K562 (cell line): ENCODE data around the gene CAST. TPM values are rescaled to one million over a fixed set of nuclear protein-coding genes. Genes with fewer than 3 reads are reported as not detected.

ENCODE experiments used
- ATAC-seq: fragments of 200-7000 bp; cut with Tn5 transposase; 3 replicates; pipeline ENCODE4 v1.9.1; 2020; ENCODE audit warnings: moderate library complexity
- BruUV-seq: library from RNA; stranded (reverse); fragments of 400-500 nt; replicated peaks from 2 replicates; lab custom pipeline; 2021; lab: Mats Ljungman, UMichigan
- CTCF ChIA-PET: fragments of 300-600 bp; formaldehyde crosslinking; extraction: SDS; loops from one replicate; lab custom pipeline; 2021; ENCODE audit warnings: low intra/inter-chr PET ratio; lab: Yijun Ruan, JAX
- POLR2A ChIA-PET: fragments of 300-600, 350-650 bp; sonication (Branson Sonifier 250); formaldehyde crosslinking; extraction: SDS; loops from one replicate; lab custom pipeline; 2021; ENCODE audit warnings: antibody characterized with exemption, inconsistent platforms; lab: Yijun Ruan, JAX
- DNase-seq, 4 experiments: peaks; one replicate each; pipeline versions ENCODE4 v3.0.0 to v3.0.0-alpha.2; 2011 to 2018; ENCODE audit warnings: low spot score in 3 of 4, mixed read lengths in 3 of 4; ENCODE audit errors: extremely low read depth in 1 of 4
- FAIRE-seq: peaks from 2 replicates; lab custom pipeline; 2011; peaks lifted over from hg19 to GRCh38; lab: Jason Lieb, UNC
- H2AFZ ChIP-seq: 2 replicates; pipeline ENCODE4 v1.6.0; 2011; ENCODE audit warnings: low read depth, low read length, control low read depth, inconsistent platforms
- H3K27ac ChIP-seq: fragments of 200-600 bp; 3 replicates; pipeline ENCODE4 v1.8.0; 2011; ENCODE audit warnings: low read depth, mild to moderate bottlenecking, control low read depth, inconsistent platforms, low read length, moderate library complexity, mixed read lengths; ENCODE audit errors: extremely low read depth
- H3K27me3 ChIP-seq, 2 experiments: fragments of 300-600 bp in 1 of 2; 2 replicates in 1 of 2; 3 replicates in 1 of 2; pipeline versions ENCODE4 v1.6.0 to v1.8.0; 2011; ENCODE audit warnings: inconsistent platforms in 2 of 2, low read length in 2 of 2, mild to moderate bottlenecking in 1 of 2, mixed read lengths in 1 of 2, moderate library complexity in 1 of 2; ENCODE audit not compliant: control insufficient read depth in 2 of 2, insufficient read depth in 2 of 2
- H3K36me3 ChIP-seq: fragments of 300-600 bp; 3 replicates; pipeline ENCODE4 v1.8.0; 2011; ENCODE audit warnings: mild to moderate bottlenecking, low read length, inconsistent platforms; ENCODE audit not compliant: control insufficient read depth, insufficient read depth
- H3K4me1 ChIP-seq, 2 experiments: fragments of 200-600 bp in 1 of 2; replicated peaks in 1 of 2; 2 replicates in 1 of 2; 3 replicates in 1 of 2; pipeline versions ENCODE4 v1.5.1 to v1.8.0; 2011; ENCODE audit warnings: inconsistent platforms in 2 of 2, low read length in 2 of 2, mild to moderate bottlenecking in 1 of 2, mixed read lengths in 1 of 2, moderate library complexity in 1 of 2; ENCODE audit not compliant: control insufficient read depth in 2 of 2, insufficient read depth in 2 of 2
- H3K4me2 ChIP-seq: 2 replicates; pipeline ENCODE4 v1.6.1; 2011; ENCODE audit warnings: low read length, control low read depth, inconsistent platforms, mixed read lengths; ENCODE audit not compliant: insufficient read depth
- H3K4me3 ChIP-seq: fragments of 200-600 bp; sonication (generic), shearing (Covaris generic); 2 replicates; pipeline ENCODE4 v1.5.1; 2016; ENCODE audit warnings: control low read depth, inconsistent platforms
- H3K79me2 ChIP-seq: fragments of 200-600 bp; 3 replicates; pipeline ENCODE4 v1.8.0; 2011; ENCODE audit warnings: low read length, inconsistent platforms; ENCODE audit not compliant: control insufficient read depth, insufficient read depth
- H3K9ac ChIP-seq, 2 experiments: 2 replicates each; pipeline versions ENCODE4 v1.6.0 to v1.6.1; 2011; ENCODE audit warnings: low read depth in 2 of 2, low read length in 2 of 2, control low read depth in 1 of 2, inconsistent platforms in 1 of 2, mild to moderate bottlenecking in 1 of 2, mixed read lengths in 1 of 2; ENCODE audit not compliant: insufficient read depth in 1 of 2
- H3K9me1 ChIP-seq: one replicate; pipeline ENCODE4 v1.6.0; 2011; ENCODE audit warnings: inconsistent platforms, mild to moderate bottlenecking, low read length, moderate library complexity; ENCODE audit not compliant: control insufficient read depth, insufficient read depth
- H3K9me3 ChIP-seq: replicated peaks from 2 replicates; pipeline ENCODE4 v1.5.1; 2011; ENCODE audit warnings: low read depth, low read length, inconsistent platforms; ENCODE audit not compliant: control insufficient read depth, insufficient read depth
- H4K20me1 ChIP-seq: replicated peaks from 2 replicates; pipeline ENCODE4 v1.6.1; 2011; ENCODE audit warnings: low read length, inconsistent platforms, mixed read lengths; ENCODE audit not compliant: control insufficient read depth, insufficient read depth
- E4F1 ChIP-seq: fragments of 250-450 bp; sonication (Bioruptor Pico); IDR thresholded peaks from 2 replicates; pipeline ENCODE4 v1.5.0; 2021; ENCODE audit warnings: mild to moderate bottlenecking, borderline replicate concordance
- HCFC1 ChIP-seq: IDR thresholded peaks from 2 replicates; pipeline ENCODE4 v1.6.1; 2012; ENCODE audit warnings: low read depth, low read length, improper control_type of control experiment
- HOMEZ ChIP-seq: fragments of 250-450 bp; sonication (Bioruptor Pico); IDR thresholded peaks from 2 replicates; pipeline ENCODE4 v1.4.0; 2020; ENCODE audit warnings: mild to moderate bottlenecking, moderate library complexity
- STAG1 ChIP-seq: sonication (generic); formaldehyde crosslinking; IDR thresholded peaks from 2 replicates; pipeline ENCODE4 v1.5.0; 2020; ENCODE audit warnings: missing genetic modification reagents, borderline replicate concordance
- WHSC1 ChIP-seq: IDR thresholded peaks from one replicate; pipeline ENCODE4 v1.6.1; 2012; ENCODE audit warnings: low read length, control low read depth, inconsistent platforms
- WGBS: fragments of 100-300 bp; shearing (Covaris generic); methylation state at CpG from one replicate; pipeline ENCODE4 v1.1.6; 2016; ENCODE audit warnings: low coverage, mixed read lengths; ENCODE audit not compliant: insufficient coverage; ENCODE audit errors: missing lambda C conversion rate; 5-methylcytosine and 5-hydroxymethylcytosine counted together
- in situ Hi-C: fragments of 300-500 bp; cut with MboI; formaldehyde crosslinking; loops from 4 replicates; pipeline ENCODE4 v1.15.0; 2018; ENCODE audit warnings: inconsistent platforms, mixed read lengths
- intact Hi-C: fragments of 100-400 bp; cut with micrococcal nuclease; formaldehyde crosslinking; loops from 2 replicates; pipeline ENCODE4 v1.14.2; 2022
- polyA plus RNA-seq, 8 experiments: library from polyadenylated mRNA; depleted of rRNA in 4 of 8; stranded (reverse) in 5 of 8; unstranded in 3 of 8; fragments of >200 nt; fragmentation: Nextera tagmentation in 2 of 8; fragmentation: Illumina TruSeq in 1 of 8; extraction: Ambion mirVana in 2 of 8; extraction: Trizol in 1 of 8; gene quantifications; 2 replicates each; pipeline versions ENCODE4 v1.2.1 to v1.2.3, GENCODE V29; 2011 to 2014; ENCODE audit warnings: inconsistent platforms in 1 of 8, missing spikeins in 1 of 8
- total RNA-seq, 7 experiments: library from RNA; depleted of rRNA in 6 of 7; stranded (reverse); fragments of >200 nt in 6 of 7; fragmentation: Illumina TruSeq in 2 of 7; extraction: Trizol in 2 of 7; gene quantifications; 2 replicates each; pipeline versions ENCODE4 v1.2.1 to v1.2.3, GENCODE V29; 2011 to 2021; ENCODE audit warnings: low replicate concordance in 1 of 7

CAST gene
- total and polyA plus RNA-seq, 9 of the 15 experiments (the other 6 are each of a cell fraction or from before 2014, with no cell fraction given): 55.5 to 136 (median 86.1) TPM

GRCh38 chr5:96663608-96664007, 1.4 kb downstream of the CAST start:
- POLR2A ChIA-PET: interaction anchor here (0.6 kb wide), 2 partner anchors 10 to 145 kb away, joined by 3 to 6 read pairs; no protein-coding TSS in a partner anchor
- DNase-seq: no peak
- H3K27ac ChIP-seq: no peak overlapping the region
- H3K27me3 ChIP-seq: peaks cover 11 to 28% of the 10 kb centered on the region in 2 experiments; a peak in 3 of 5 replicates
- no peaks in the 10 kb centered on the region for H3K9me3 ChIP-seq
- intact Hi-C loops: no loop called here
- ATAC-seq: no peak
- no TSS peak for BruUV-seq
- CTCF ChIA-PET: no interaction called here
- TF ChIP-seq HCFC1 (no peak), WHSC1 (no peak), E4F1 (no peak), HOMEZ (CRISPR knock-in tag) (no peak), STAG1 (CRISPR knock-in tag) (no peak)
- TF ChIP-seq, all 486 proteins: peak for 0
- Histone ChIP-seq H3K9ac (no peak overlapping the region), H3K79me2 (no peaks in the 10 kb centered on the region), H3K36me3 (no peaks in the 10 kb centered on the region), H2AFZ (no peak overlapping the region), H4K20me1 (no peaks in the 10 kb centered on the region; the same call in 1 of the 2 replicates), H3K4me3 (no peak overlapping the region), H3K4me2 (no peak overlapping the region), H3K9me1 (no peaks in the 10 kb centered on the region), H3K4me1 (peaks cover 0 to 17% of the 10 kb centered on the region in 2 experiments; a peak in 4 of 5 replicates)
- WGBS: 54% methylated on average over 6 of the region's 6 CpGs
- no peak for FAIRE-seq
- in situ Hi-C loops: no loop called here
